ENCODE measurements around the gene SLC7A10.

The SLC7A10 gene

DNA sequence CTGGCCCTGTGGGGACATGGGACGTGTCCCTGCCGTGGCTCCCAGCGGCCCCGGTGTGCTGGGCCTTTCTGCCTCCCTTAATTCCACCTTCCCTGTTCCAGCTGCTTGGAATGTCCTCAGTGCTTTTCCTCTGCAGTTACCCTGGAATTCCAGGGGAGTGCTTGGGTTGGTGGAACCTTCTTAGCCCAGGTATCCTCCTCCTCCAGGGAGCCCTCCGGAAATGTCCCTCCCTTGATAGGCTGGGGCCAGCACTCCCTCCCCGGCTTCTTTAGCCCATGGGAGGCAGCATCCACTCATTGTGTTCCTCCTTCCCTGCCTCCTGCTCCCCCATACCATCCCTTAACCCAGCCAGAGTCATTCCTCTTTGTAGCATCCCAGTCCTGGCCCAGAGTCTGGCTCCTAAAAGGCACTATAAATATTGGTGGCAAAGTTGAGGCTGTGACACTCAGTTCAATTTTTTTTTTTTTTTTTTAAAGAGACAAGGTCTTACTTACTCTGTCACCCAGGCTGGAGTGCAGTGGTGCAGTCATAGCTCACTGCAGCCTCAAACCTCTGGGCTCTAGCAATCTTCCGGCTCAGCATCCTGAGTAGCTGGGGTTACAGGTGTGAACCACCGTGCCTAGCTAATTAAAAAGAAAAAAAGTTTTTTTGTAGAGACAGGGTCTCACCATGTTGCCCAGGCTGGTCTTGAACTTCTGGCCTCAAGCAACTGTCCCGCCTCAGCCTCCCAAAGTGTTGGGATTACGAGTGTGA, 13.7 kb upstream of the SLC7A10 start:
- no peak overlapping the region for H3K4me3 ChIP-seq (ENCODE audit: low read length)
- TF ChIP-seq, protein P1, sequence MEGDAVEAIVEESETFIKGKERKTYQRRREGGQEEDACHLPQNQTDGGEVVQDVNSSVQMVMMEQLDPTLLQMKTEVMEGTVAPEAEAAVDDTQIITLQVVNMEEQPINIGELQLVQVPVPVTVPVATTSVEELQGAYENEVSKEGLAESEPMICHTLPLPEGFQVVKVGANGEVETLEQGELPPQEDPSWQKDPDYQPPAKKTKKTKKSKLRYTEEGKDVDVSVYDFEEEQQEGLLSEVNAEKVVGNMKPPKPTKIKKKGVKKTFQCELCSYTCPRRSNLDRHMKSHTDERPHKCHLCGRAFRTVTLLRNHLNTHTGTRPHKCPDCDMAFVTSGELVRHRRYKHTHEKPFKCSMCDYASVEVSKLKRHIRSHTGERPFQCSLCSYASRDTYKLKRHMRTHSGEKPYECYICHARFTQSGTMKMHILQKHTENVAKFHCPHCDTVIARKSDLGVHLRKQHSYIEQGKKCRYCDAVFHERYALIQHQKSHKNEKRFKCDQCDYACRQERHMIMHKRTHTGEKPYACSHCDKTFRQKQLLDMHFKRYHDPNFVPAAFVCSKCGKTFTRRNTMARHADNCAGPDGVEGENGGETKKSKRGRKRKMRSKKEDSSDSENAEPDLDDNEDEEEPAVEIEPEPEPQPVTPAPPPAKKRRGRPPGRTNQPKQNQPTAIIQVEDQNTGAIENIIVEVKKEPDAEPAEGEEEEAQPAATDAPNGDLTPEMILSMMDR (IDR thresholded peaks at IDR 0.05; ENCODE audit: insufficient read depth, low read depth, low read length, missing control alignments): no peak
- no peak for DNase-seq (ENCODE audit: low read depth)

DNA sequence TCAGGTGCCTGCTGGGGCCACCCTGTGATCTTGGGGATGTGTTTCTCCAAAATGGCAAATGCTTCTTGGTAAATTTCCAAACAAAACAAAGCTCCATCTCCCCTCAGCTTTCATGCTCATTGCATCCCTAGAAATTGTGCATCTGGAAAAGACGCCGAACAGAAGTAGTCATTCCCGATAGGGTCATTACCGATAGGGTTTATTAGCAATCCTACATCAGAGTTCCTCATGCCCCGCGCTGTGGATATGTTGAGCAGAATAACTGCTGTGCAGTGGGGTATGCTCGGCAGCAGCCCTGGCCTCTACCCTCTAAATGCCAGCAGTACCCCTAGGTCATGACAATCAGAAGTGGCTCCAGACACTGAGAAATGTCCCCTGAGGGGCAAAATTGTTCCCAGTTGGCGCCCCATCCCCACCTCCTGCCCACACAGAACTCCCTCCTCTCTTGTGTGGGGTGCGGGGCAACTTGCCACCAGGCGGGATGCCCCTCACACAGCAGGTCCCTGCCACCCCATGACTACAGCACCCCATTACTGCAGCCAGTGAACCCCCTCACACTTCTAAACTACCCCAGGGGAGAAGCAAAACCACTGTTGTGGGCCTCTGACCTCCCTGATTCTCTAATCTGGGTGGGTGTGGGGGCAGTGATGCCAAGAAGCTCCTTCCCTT, 13.0 kb upstream of the SLC7A10 start:
- DNase-seq (ENCODE audit: low read depth): no peak
- TF ChIP-seq, protein P1 (IDR thresholded peaks at IDR 0.05; ENCODE audit: insufficient read depth, low read depth, low read length, missing control alignments): no peak
- H3K4me3 ChIP-seq (ENCODE audit: low read length): no peak overlapping the region

DNA sequence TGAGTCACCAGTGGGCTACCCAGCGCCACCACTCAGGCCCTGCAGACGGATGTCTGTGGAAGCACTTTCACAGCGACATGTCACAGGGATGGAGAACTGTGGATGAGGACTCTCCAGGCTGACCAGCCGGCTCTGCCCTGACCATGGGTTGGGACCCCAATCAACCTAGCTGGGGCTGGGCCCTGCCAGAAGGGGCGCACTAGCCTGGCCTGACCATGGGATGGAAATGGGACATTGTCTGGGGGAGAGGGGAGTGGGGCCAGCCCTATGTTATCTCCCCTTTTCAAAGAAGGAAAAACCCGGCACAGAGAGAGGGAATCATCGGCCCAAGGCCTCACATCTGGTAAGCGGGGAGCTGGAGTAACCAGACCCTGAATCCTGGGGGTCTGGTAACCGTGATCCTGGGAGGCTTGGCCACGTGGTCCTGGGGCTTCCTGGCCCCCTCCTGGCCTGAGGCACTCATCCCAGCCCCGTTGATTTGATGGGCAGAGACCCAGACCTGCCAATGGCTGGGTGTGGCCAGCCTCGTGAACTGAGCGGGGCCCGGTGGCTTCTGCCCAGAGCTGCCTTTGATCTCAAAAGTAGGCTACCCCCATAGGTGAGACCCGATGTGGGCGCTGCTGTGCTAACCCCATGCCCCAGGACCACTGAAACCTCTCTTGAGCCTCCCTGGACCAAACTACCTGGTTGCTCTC, 11.2 kb upstream of the SLC7A10 start:
- no peak for DNase-seq (ENCODE audit: low read depth)
- TF ChIP-seq, protein P1 (IDR thresholded peaks at IDR 0.05; ENCODE audit: insufficient read depth, low read depth, low read length, missing control alignments): no peak
- no peak overlapping the region for H3K4me3 ChIP-seq (ENCODE audit: low read length)

DNA sequence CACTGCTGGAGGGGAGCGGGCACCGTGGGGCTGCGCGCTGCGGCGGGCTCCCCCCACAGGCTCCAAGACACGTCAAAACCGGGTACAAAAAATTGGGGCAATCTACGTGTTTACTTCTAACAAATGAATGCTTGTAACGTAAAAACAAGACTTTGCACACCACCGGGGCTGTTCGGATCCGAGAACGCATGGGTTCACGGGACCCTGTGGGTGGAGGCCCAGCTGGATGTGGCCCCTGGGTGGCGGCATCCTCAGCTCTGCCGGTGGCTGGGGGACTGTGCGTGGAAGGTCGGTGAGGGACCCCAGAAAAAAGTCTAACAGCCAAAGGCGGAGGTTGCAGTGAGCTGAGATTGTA, 10.3 kb upstream of the SLC7A10 start:
- no peak for DNase-seq (ENCODE audit: low read depth)
- TF ChIP-seq, protein P1 (IDR thresholded peaks at IDR 0.05; ENCODE audit: insufficient read depth, low read depth, low read length, missing control alignments): no peak
- H3K4me3 ChIP-seq (ENCODE audit: low read length): no peak overlapping the region

DNA sequence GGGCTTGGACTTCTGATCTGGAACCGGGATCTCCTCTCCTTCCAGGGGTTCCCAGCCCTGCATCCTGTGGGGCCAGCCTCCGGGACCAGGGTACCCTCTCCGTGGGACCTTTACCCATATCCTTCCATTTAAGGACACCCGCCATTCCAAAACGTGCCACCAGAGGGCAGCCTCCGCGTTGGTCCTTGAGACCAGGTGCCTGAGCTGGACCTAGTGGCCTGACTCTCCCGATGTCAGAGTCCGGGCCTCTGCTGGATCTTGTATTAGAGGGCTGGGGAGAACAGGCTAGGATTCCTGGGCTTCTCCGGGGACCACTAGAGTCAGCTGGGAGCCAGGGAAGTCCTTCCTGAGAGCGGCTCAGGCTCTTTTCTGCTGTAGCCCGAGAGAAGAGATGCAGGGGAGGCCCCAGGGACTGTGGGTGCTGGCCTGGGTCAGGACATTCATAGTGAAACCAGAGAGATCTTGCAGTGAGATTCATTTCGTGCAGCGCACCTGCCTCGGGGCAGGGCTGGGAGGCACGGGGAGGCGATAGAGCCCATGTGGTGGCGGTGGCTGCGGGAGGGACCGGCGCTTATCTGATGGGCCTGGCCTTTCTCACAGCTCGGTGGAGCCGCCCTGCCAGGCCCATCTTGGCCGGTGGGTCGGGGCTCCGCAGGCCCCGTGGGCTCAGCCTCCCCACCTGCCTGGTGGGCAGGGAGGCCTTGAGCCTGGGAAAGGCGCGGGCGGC, 9.8 kb upstream of the SLC7A10 start:
- TF ChIP-seq, protein P1 (IDR thresholded peaks at IDR 0.05; ENCODE audit: insufficient read depth, low read depth, low read length, missing control alignments): peak; percentile 89
- DNase-seq (ENCODE audit: low read depth): peak; percentile 66
- H3K4me3 ChIP-seq (ENCODE audit: low read length): no peak overlapping the region

DNA sequence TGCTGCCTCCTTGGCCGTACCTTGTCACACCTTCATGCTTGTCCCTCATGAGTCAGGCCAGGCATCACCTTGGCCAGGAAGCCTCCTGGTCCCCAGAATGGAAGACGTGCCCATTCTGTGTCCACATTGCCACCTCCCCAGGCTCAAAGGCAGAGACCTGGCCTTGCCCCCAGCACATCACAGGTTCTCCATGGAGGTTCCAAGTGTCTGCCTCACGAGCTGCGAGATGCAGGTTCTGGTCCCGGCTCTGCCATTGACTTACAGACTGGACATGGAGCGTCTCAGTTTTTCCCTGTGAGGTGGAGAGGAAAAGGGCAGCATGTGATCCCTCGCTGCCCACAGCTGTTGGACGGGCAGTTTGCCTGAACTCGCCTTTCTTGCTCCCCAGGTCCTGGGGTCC, 9.1 kb upstream of the SLC7A10 start:
- TF ChIP-seq, protein P1 (IDR thresholded peaks at IDR 0.05; ENCODE audit: insufficient read depth, low read depth, low read length, missing control alignments): no peak
- no peak for DNase-seq (ENCODE audit: low read depth)
- no peak overlapping the region for H3K4me3 ChIP-seq (ENCODE audit: low read length)
